C4-2B (cell line): Measurements from ENCODE around the gene RADIL.

Experiments
- ZFX ChIP-seq: fragments of 450-650 bp; IDR thresholded peaks from 2 replicates; pipeline ENCODE4 v1.6.1; 2017
- TF ChIP-seq, protein P1 (sequence below): fragments of 450-650 bp; conservative IDR thresholded peaks from 2 replicates; pipeline ENCODE4 v1.5.1; 2017; ENCODE audit warnings: mild to moderate bottlenecking

DNA sequence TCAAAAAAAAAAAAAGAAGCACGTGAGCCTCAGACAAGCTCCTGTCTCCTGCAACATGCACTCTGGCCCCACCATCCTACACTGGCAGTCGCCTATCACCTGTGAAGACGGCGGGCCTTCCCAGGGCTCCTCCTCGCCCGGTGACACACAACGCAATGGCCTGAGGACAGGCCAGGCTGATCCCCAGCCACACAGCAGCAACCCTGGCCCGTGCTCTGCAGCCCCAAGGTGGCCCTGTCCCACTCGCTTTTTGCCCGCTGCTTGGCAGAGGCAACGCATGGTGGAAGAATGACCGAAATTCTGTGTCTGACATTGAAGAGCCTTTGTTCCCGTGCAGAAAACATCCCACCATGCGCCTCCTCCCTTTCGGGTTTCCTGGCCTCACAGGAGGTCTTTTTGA is 8.1 kb downstream of the RADIL start:
- TF ChIP-seq, protein P1, sequence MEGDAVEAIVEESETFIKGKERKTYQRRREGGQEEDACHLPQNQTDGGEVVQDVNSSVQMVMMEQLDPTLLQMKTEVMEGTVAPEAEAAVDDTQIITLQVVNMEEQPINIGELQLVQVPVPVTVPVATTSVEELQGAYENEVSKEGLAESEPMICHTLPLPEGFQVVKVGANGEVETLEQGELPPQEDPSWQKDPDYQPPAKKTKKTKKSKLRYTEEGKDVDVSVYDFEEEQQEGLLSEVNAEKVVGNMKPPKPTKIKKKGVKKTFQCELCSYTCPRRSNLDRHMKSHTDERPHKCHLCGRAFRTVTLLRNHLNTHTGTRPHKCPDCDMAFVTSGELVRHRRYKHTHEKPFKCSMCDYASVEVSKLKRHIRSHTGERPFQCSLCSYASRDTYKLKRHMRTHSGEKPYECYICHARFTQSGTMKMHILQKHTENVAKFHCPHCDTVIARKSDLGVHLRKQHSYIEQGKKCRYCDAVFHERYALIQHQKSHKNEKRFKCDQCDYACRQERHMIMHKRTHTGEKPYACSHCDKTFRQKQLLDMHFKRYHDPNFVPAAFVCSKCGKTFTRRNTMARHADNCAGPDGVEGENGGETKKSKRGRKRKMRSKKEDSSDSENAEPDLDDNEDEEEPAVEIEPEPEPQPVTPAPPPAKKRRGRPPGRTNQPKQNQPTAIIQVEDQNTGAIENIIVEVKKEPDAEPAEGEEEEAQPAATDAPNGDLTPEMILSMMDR = no peak
- no peak for TF ChIP-seq ZFX
